Measurements from ENCODE around the gene UNC45B.

UNC45B gene

DNA sequence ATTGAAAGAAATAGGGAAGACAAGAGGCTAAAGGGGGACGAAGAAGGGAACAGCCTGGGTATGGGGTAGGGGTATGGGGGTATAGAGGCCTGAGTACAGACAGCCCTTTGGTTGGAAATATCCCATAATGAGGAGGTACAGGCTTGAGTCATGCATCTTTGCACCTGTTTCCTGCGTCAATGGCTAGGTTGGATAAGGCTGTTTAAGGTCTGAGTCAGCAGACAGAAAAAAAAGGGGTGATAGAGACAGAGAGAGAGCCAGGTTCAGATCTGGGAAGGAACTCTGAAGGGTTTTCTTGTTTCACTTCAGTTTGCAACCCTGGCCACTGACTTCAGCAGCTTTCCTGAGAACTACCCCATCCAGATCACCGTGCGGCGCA, 17.7 kb upstream of the UNC45B start:
- Histone ChIP-seq H3K27ac (ENCODE audit: low read depth, low read length) (no peak overlapping the region), H3K27me3 (ENCODE audit: low read length) (no peaks in the 10 kb centered on the region), H3K36me3 (ENCODE audit: low read length) (no peaks in the 10 kb centered on the region; the same call in 1 of the 2 replicates), H3F3A (ENCODE audit: insufficient read depth) (no peaks in the 10 kb centered on the region; the same call in 1 of the 2 replicates), H3K4me2 (ENCODE audit: low read depth, low read length, poor library complexity, severe bottlenecking) (no peak overlapping the region), H3K79me2 (ENCODE audit: insufficient read depth, low read length) (no peaks in the 10 kb centered on the region), H3K4me3 (ENCODE audit: insufficient read depth, low read length, poor library complexity, severe bottlenecking) (no peak overlapping the region), H3K9ac (ENCODE audit: low read length) (no peak overlapping the region), H3K9me2 (replicated peaks; ENCODE audit: insufficient read depth, low read length) (no peaks in the 10 kb centered on the region), H3K9me3 (ENCODE audit: insufficient read depth, low read length) (no peaks in the 10 kb centered on the region), H2AFZ (ENCODE audit: low read depth, low read length, severe bottlenecking) (no peak overlapping the region), H4K20me1 (ENCODE audit: low read depth, low read length) (no peaks in the 10 kb centered on the region)
- TF ChIP-seq, protein P1, sequence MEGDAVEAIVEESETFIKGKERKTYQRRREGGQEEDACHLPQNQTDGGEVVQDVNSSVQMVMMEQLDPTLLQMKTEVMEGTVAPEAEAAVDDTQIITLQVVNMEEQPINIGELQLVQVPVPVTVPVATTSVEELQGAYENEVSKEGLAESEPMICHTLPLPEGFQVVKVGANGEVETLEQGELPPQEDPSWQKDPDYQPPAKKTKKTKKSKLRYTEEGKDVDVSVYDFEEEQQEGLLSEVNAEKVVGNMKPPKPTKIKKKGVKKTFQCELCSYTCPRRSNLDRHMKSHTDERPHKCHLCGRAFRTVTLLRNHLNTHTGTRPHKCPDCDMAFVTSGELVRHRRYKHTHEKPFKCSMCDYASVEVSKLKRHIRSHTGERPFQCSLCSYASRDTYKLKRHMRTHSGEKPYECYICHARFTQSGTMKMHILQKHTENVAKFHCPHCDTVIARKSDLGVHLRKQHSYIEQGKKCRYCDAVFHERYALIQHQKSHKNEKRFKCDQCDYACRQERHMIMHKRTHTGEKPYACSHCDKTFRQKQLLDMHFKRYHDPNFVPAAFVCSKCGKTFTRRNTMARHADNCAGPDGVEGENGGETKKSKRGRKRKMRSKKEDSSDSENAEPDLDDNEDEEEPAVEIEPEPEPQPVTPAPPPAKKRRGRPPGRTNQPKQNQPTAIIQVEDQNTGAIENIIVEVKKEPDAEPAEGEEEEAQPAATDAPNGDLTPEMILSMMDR (IDR thresholded peaks at IDR 0.05; ENCODE audit: insufficient read depth, low read length, poor library complexity, severe bottlenecking): no peak
- TF ChIP-seq EZH2phosphoT487 (conservative IDR thresholded peaks at IDR 0.05; ENCODE audit: low read length): no peak

DNA sequence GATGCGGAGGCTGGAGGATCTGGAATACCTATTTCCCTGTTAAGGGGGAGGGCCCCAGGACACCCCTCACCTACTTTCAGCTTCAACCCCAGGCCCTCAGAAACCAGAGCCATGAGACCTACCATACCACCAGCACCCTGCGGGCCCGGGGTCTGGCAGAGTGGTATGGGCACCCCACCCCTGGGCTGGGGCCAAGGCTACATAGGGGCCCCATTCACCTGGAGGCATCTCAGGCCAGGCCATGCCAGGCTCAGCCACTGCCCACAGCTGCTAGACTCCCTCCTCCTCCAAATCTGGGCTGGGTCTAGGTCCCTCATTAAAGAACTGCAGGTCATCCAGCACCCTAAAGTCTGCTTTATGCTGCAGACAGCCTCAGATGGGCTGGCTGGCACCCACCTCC, 17.2 kb upstream of the UNC45B start:
- H3K4me2 ChIP-seq (ENCODE audit: low read depth, low read length, poor library complexity, severe bottlenecking): no peak overlapping the region
- H3K9me2 ChIP-seq (replicated peaks; ENCODE audit: insufficient read depth, low read length): no peaks in the 10 kb centered on the region
- H3K4me3 ChIP-seq (ENCODE audit: insufficient read depth, low read length, poor library complexity, severe bottlenecking): no peak overlapping the region
- H4K20me1 ChIP-seq (ENCODE audit: low read depth, low read length): no peaks in the 10 kb centered on the region
- H3K36me3 ChIP-seq (ENCODE audit: low read length): no peaks in the 10 kb centered on the region; the same call in 1 of the 2 replicates
- H3K27me3 ChIP-seq (ENCODE audit: low read length): no peaks in the 10 kb centered on the region
- H3F3A ChIP-seq (ENCODE audit: insufficient read depth): no peaks in the 10 kb centered on the region; the same call in 1 of the 2 replicates
- H3K9ac ChIP-seq (ENCODE audit: low read length): no peak overlapping the region
- no peaks in the 10 kb centered on the region for H3K79me2 ChIP-seq (ENCODE audit: insufficient read depth, low read length)
- no peak for TF ChIP-seq EZH2phosphoT487 (conservative IDR thresholded peaks at IDR 0.05; ENCODE audit: low read length)
- TF ChIP-seq, protein P1 (IDR thresholded peaks at IDR 0.05; ENCODE audit: insufficient read depth, low read length, poor library complexity, severe bottlenecking): no peak
- H3K27ac ChIP-seq (ENCODE audit: low read depth, low read length): no peak overlapping the region
- H3K9me3 ChIP-seq (ENCODE audit: insufficient read depth, low read length): no peaks in the 10 kb centered on the region
- no peak overlapping the region for H2AFZ ChIP-seq (ENCODE audit: low read depth, low read length, severe bottlenecking)

DNA sequence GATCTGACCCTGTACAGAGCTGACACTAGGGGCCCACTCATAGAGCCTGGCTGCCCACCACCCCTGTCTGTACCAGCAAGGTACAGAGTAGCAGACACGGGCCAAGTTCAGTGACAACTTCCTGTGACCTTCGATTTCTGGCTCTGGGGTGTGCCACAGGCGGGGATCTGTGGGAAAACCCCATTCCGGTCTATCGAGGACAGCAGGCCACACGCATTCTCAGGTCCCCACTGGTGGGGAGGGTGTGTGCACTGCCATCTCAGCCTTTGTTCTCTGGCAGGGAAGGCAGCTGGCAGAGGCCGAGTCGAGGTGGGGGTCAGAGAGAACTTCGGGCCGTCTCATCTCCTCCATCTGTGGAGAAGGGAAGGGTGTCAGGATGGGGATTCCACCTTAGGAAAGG, 15.5 kb upstream of the UNC45B start:
- H3K27ac ChIP-seq (ENCODE audit: low read depth, low read length): no peak overlapping the region
- H4K20me1 ChIP-seq (ENCODE audit: low read depth, low read length): no peaks in the 10 kb centered on the region
- no peaks in the 10 kb centered on the region for H3K79me2 ChIP-seq (ENCODE audit: insufficient read depth, low read length)
- no peaks in the 10 kb centered on the region for H3K9me2 ChIP-seq (replicated peaks; ENCODE audit: insufficient read depth, low read length)
- H3K9ac ChIP-seq (ENCODE audit: low read length): no peak overlapping the region
- H3K36me3 ChIP-seq (ENCODE audit: low read length): no peaks in the 10 kb centered on the region; the same call in 1 of the 2 replicates
- 0 out of 2 replicates have a peak, but pooled peaks cover 3% of the 10 kb centered on the region for H3F3A ChIP-seq (ENCODE audit: insufficient read depth)
- no peaks in the 10 kb centered on the region for H3K9me3 ChIP-seq (ENCODE audit: insufficient read depth, low read length)
- H3K4me2 ChIP-seq (ENCODE audit: low read depth, low read length, poor library complexity, severe bottlenecking): no peak overlapping the region
- TF ChIP-seq, protein P1 (IDR thresholded peaks at IDR 0.05; ENCODE audit: insufficient read depth, low read length, poor library complexity, severe bottlenecking): no peak
- TF ChIP-seq EZH2phosphoT487 (conservative IDR thresholded peaks at IDR 0.05; ENCODE audit: low read length): no peak
- H3K4me3 ChIP-seq (ENCODE audit: insufficient read depth, low read length, poor library complexity, severe bottlenecking): no peak overlapping the region
- H3K27me3 ChIP-seq (ENCODE audit: low read length): no peaks in the 10 kb centered on the region
- H2AFZ ChIP-seq (ENCODE audit: low read depth, low read length, severe bottlenecking): no peak overlapping the region
